HG03060 (cell line): Measurements from ENCODE around the gene SLC15A3.
"Not testable (repeated sequence)": the region's sequence is repeated elsewhere in the genome, so short reads cannot be mapped to it uniquely, and the experiment has no call there.

Source experiments
- ATAC-seq: cut with Tn5 transposase; IDR thresholded peaks from one replicate; pipeline ENCODE4 v1.9.1; 2021; ENCODE audit warnings: low read depth, moderate number of reproducible peaks; ENCODE audit not compliant: unreplicated experiment

SLC15A3 gene

DNA sequence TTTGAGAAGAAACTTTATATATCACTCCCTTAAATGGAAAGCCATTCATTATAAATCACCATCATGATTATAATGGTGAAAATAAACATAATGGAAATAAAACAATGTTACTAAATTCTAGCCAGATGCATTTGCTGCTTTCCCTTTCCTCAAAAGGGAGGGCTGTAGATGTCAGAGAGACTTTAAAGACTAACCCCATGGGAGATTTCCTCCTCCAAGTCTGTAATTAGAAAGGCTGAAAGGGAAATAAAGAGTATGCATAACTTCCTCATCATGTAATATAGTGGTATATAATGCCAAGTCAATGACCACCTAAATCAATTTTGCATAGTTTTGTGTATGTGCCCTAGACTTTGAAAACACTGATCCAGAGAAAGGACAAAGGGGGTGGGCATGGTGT, 25.9 kb upstream of the SLC15A3 start:
- no peak for ATAC-seq

DNA sequence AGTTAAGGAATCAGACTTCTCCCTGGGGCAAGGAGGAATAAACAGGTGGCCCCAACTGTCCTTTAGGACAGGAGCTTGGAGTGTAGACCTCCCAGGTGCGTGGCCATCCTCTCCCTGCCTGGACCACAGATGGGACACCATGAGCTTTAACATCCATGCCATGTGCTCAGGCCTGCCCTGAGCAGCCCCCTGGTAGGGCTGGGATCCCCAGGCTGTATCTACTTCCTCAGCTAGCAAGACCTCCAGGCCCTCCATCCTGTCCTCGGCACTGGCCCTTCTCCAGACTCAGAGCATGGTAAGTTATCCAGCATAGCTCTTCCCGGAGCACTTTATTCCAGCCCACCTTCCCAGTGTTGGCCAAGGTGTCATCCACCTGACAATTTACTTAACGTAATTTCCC, 25.2 kb upstream of the SLC15A3 start:
- no peak for ATAC-seq

DNA sequence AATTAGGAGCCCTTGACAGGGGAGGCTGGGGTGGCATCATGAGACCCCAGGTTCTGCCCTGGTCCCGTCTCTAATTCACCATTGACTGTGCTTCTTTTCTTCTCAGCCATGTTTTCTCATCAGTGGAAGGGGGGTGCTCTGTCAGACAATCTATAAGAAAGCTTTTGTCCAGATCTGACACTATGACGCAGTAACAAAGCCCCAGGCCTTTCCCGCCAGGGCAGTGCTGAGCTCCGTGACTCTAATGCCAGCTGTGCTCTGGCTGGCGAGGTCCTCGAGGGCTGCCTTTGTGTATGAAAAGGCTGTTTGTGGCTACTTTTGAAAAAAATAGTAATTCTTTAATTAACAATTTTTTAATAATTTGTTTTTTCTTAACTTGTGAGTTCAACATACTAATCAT, 22.8 kb upstream of the SLC15A3 start:
- no peak for ATAC-seq

DNA sequence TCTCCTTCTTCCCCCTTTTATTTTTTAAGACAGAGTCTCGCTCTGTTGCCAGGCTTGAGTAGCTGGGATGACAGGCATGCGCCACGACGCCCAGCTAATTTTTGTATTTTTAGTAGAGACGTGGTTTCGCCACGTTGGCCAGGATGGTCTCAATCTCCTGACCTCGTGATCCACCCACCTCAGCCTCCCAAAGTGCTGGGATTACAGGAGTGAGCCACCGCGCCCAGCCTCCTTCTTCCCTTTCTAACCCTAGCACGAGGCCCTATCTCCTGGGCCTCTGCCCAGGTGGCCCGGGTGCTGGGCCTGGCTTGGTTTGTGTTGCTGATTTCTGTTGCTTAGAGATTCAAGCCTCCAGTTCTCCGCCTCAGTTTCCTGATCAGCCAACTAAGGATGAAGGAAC, 22.3 kb upstream of the SLC15A3 start:
- ATAC-seq, result not testable (repeated sequence)

DNA sequence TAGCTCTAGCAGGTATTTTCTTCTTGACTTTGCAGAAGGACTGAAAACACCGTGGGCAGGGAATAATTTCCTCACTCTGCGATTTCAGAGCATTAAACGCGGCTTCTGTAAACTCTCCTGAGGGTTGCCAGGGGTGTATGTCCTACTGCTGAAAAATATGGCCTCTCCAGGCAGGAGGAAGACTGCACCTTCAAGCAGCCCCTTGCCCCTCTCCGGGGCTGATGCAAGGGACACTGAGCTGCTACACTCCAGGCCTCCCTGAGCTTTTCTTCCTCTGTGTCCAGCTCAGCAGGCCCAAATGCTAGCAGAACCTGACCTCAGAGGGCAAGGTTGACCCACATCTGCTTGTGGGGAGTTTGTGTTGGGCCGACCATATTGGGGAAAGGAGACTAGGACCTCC, 21.7 kb upstream of the SLC15A3 start:
- ATAC-seq, result no peak

DNA sequence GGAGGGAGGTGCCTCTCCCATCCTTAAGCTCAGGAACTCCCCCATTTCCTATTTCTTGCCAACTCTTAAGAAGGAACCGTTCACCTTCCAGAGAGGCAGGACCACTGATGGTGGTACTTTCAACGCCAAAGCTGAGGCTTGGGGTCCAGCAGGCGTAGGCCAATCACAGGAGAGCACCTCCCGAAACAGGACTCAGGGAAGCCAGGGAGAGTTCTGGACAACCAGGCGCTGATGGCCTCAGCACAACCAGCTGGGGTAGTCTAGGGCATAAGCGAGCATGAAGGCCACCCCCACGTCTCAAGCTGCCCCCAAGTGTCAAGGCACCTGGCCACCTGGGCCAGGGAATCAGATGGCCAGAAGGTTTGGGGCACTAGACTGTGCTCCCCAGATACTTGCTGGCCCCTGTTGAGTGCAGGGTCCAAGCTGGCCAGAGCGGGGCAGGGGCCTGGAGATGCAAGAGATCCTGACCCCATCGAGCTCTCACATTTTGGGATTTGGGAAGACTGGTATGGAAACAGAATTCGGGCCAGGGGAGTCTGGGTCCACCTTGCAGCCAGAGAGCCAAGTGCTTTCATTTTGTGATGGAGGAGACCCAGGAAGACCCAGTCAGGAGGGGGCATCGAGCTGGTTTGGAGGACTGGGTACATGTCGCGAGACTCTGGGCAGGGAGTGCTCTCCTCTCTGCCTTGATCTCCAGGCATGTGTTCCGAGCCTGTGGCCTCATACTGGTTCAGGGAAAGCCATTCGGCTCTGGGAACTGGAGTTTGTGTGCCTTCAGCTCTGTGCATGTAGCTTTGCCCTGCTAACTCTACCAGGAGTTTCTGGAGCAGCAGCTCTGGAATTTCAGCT, 20.4 kb upstream of the SLC15A3 start:
- ATAC-seq, result no peak

DNA sequence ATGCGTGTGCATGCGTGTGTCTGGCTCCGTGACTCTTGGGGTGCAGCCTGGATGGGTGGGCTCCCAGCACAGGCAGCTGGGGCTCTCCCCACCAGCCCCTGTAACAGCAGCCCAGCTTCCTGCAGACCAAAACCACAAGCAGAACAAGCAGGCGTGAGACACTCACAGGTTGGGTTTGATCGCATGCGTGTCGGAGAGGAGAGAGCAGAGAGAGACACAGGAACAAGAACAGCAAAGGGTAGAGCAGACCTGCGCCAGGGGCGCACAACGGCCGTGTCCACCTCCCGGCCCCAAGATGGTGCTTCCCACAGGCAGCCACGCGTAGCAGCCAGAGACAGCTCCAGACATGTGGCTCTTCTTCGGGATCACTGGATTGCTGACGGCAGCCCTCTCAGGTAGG, 19.5 kb upstream of the SLC15A3 start, which contains the start of gene CD6:
TSS of gene CD6 (plus strand) at position 161 of the 400 bp plus-strand sequence. CDS start at position 347, 186 bp downstream.
- ATAC-seq, result no peak

DNA sequence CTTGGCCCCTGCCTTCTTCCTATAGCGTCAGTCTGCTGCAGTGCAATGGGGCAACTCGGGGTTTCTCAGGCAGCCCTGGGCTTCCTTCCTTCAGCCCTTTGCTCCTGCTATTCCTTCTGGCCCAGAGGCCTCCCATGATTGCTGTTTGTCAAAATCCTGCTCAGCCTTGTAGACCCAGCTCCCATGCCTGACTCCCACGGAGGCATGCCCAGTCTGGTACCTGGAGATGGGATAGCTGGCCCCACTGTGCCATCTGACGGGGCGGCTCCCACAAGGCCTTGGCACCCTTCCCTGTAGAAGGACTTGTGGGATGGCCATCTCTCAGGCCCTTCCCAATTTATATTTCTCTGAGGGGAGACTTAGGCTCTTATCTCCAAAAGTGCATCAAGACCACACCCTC, 18.9 kb upstream of the SLC15A3 start:
- no peak for ATAC-seq

DNA sequence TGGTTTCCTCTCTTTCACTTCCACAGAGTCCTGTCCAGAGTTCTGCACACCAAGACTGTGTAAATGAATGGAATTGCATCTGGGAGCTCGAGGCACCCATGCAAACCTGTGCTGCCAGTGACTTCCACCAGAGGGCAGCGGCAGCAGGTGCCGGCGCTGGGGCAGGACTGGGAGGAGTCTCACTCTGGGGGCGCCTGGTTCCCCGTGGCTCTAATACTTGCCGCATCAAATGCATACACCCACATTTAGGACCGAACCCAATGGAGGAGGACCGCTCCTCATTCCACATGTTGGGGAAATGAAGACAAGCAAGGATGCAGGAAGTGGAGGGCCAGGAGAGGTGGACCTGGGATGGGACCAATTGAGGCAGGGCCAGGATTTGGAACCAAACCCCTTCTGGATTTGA, 18.4 kb upstream of the SLC15A3 start:
- ATAC-seq, result no peak

DNA sequence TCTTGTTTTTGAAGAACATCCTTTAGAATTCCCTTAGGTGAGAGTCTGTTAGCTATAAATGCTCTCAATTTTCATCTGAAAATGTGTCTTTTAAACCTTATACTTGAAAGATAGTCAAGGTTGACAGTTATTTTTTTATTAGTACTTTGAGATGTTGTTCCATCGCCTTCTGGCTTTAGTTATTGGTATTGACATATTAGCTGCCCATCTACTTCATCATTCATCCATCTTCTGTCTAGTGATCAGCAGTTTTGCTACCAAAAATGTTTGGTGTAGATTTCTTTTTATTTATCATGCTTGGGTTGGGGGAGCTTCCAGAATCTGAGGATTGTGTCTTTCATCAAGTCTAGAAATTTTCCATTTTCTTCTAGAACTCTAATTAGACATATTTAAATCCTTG, 16.2 kb upstream of the SLC15A3 start:
- no peak for ATAC-seq

DNA sequence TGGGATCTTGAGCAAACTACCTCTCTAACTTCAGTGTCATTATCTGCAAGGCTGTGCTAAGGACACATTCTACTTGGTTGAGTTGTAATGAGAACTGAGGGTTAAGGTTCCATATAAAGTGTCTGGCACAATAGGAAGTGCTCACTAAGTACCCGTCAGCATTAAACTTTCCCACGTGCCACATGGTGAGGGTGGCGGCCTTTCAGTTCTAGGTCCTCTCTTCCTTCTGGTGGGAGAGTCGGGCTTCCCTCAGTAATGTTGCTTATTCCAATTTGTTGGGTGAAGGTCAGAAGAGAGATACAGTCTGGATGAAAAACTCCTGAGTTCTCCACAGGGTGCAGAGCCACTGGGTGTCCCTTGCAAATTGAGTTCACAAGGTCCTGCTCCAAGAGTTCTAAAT, 14.9 kb upstream of the SLC15A3 start:
- ATAC-seq, result no peak

DNA sequence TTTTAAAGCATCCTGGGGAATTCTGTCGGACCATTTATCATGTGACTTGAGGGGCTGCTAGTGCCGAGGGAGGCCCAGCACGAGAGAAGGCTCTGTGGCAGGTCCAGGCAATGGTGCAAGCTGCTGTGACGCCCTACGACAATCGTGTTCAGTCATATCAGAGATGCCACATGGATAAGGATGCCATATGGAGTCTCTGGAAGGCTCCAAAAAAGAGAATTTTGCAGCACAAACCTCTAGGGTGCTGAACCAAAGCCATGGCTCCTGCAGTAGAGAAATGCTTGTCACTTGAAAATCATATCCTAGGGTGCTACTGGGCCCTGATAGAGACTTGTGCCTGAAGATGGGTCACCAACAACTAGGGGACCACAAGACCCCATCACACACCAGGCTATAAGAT, 12.8 kb upstream of the SLC15A3 start:
- ATAC-seq, result no peak

DNA sequence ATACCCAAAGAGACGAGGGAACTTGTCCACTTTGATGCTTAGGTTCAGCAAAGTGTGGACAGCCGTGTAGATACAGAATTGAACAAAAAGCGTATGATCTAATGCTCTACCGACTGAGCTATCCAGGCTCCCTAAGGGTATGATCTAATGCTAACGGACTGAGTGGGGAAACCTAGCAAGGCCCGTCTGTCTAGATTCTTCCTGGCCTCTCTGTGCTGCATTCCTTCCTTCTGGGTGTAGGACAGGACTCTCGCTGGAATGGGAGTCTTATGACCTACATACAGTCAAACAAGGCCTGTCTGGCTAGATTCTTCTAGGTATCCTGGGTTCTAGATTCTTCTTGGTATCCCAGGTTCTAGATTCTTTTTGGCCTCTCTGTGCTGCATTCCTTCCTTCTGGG, 8.4 kb upstream of the SLC15A3 start:
- no peak for ATAC-seq

DNA sequence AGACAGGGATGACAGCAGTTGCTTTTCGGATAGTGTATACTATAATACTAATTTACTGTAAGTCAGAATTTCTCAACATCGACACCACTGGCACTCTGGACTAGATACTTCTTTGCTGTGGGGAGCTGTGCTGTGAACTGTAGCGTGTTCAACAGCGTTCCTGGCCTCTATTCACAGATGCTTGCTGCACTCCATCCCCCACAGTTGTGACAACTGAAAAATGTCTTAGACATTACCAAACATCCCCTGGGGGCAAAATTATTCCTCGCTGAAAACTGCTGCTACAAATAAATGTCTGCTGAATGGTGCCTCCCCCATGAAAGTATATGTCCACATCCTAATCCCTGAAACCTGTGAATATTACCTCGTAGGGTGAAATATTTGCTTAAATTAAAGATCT, 7.5 kb upstream of the SLC15A3 start:
- no peak for ATAC-seq

DNA sequence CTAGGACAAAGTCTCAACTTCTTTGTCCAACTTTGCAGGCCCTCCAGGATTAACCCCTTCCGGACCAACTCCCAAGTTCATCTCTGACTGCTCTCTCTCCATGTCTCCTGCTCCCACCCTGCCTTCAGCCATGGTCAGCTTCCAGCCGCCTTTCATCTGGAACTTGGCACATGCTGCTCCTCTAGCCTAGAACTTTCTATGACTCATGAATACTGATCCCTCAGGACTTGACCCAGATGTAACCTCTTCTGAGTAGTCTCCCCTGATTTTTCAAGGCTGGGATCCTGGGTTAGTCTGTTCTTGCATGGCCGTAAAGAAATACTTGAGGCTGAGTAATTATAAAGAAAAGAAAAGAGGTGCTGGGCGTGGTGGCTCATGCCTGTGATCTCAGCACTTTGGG, 5.2 kb upstream of the SLC15A3 start:
- ATAC-seq, result no peak

DNA sequence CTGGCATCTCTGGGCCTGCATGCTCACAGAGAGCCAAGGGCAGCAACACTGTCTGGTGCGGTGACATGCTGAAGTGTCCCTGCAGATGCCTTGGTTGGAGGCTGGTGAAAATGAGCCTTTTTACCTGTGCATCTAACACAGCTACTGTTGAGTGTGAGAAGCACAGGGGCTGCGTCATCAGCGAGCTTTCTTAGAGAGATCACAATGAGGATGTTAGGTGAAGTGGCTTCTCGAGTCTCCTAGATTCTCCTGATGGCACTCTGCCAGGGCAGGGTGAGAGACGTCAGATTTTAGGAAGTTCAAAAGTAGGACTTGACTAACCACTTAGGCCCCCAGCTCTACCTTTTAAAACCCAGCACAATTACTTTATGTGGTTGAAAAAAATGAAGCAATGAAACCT, 3.6 kb upstream of the SLC15A3 start:
- ATAC-seq, result no peak

DNA sequence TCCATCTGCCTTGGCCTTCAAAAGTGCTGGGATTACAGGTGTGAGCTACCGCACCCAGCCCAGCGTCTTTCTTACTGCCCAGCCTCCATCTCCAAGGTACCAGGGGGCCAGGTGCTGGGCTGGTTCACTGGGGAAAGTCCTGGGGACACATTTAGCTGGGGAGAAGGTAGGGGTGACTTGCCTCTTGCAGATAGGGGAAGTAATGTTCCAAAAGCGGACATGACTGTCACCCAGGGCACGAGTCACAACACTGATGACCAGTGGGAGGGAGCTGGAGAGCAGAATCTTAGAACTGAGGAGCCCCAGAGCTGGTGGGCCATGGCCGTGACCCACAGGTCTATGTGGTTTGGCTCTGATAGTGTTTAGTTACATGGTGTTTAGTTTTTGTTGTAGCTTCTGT, 2.4 kb upstream of the SLC15A3 start:
- no peak for ATAC-seq

DNA sequence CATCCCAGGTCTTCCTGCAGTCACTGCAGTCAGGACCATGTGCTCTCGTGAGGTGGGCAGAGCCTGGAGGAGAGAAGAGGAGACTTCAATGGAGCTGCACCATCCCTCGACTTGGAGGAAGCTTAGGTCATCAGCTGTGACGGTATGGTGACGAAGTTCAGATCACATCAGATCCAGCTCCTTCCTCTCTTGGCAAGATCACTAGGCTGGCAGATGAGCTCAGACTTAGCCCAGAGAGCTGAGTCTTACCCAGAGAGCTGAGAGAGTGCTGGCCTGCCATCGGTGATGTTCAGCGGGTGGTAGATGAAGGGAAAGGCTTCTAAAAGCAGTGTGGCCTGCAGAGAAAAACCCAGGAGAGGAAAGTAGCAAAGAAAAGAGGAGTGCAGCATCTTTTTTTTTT, 1.8 kb upstream of the SLC15A3 start:
- no peak for ATAC-seq

DNA sequence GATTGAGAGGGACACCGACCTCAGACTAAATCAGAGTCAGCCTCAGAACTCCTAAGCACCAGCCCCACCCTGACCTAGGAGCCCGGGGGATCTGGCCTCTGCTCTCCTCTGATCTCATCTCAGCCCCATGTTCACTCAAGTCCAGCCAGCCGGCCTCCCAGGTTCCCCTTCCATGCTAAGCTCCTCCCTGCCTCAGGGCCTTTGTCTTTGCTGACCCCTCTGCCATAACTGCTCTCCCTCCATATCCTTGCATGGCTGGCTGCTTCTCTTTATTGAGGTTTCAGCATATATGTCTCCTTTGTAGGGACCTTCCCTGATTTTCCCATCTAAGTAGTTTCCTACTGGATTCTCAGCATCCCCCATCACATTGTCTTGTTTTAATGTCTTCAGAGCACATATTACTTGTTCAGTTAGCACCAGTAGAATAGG, 780 bp upstream of the SLC15A3 start:
- no peak for ATAC-seq

DNA sequence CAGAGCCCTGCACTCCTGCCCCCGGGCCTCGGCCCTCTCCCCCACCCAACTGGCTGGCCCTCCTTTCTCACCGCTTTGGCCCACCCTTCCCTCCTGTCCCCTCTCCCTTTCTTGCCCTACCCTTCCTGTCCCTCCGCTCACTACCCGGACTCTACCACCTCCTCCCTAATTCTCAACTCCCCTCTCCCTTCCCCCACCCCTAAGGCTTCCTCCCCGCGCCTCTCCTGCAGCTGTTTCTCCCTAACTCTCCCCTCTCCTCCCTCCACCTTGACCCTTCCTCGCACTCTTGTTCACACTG, 421 bp downstream of the SLC15A3 start:
- ATAC-seq, result no peak

DNA sequence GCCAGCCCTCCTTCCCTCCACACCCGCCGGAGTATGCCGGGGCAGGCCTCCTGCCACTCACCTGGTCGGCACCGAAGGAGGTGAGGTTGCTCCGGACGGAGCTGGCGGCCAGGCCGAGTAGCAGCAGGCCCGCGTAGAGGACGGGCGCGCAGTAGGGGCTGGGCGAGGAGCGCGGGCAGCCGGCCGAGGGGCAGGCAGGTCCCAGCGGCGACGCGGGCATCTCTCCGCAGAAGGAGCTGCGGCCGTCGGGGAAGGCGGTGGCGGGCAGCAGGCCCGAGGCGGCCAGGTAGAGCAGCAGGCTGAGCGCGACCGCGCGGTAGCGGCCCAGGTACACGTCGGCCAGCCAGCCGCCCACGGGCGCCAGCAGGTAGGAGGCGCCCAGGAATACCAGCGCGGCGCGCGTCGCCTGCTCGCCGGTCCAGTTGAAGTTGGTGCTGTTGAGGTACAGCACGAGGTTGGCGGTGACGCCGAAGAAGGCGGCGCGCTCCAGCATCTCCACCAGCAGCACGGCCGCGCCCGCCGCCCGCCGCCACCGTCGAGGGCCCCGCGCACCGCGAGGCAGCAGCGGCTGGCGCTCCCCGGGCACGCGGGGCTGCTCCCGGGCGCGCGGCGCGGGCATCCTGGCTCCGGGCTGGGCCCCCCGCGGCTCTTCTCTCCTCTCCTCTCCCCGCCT, 907 bp downstream of the SLC15A3 start:
- ATAC-seq, result no peak

DNA sequence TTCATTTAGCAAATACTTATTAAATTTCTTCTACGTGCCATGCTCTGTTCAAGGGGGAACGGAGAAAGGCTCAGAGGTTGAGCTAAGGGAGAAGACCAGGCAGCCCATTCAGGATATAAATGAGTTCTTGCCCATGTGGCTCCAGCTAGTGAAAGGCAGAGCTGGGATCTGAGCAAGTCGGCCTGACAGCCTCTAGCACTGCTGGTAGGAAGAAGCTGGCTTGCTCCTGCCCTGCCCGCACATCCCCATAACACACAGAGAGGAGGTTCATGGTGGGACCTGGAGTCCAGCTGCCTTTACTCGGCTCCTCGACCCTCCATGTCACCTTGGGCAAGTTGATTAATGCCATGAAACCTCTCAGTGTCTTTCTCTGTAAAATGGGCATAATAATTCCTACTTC, 2.0 kb downstream of the SLC15A3 start:
- ATAC-seq, result no peak
